Subcutaneous adipose tissue (tissue), 4 donors: ENCODE data around the gene ABCB8. TPM values are rescaled to one million over a fixed set of nuclear protein-coding genes. Genes with fewer than 3 reads are reported as not detected.

ENCODE experiments used
- total RNA-seq, 4 donors: library from RNA; depleted of rRNA; stranded (reverse); fragments of >200 nt; gene quantifications; one replicate each; pipeline ENCODE4 v1.1.0, GENCODE V29; 2016
- TF ChIP-seq, protein P1 (sequence below): fragments of 450-650 bp; IDR thresholded peaks from one replicate; pipeline ENCODE4 v1.5.1; 2016; ENCODE audit warnings: low read depth, mild to moderate bottlenecking, control low read depth, antibody characterized with exemption, moderate library complexity

Gene ABCB8
- 10 to 100 TPM; 13.2 to 45.4 (median 14.9) TPM for total RNA-seq

DNA sequence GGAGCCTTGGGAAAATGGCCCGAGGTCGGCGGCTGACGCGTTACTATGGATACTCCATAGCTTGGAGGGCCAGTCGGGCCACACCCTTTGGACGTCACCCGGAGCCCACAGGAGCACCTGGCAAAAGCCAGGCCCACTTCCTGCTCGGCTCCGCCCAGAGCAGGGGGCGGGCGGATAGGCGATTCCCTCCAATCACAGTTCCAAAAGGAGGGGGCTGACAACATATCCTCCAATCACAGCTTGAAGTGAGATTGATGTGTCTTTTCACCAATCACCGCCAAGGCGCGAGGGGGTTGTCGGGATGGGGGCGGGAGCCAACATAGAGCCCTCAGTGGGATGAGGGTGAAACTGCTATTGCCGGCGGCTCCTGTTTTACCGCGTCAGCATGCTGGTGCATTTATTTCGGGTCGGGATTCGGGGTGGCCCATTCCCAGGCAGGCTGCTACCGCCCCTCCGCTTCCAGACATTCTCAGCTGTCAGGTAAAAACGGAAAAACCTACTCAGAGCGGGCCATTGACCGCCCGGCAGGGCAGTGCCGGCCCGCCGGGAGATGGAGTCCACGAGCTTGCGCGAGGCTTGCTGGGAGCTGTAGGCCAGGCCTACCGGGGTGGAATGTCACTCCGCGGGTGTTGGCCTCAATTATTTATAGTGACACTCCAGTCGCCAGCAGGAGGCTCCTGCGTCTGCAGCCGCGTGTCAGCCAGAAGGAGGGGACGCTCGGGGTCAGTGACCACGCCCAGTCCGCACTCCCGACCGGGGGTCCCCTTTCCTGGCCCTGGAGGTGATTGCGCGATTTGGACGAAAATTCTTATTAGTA, at the start of gene ABCB8:
ABCB8 (plus strand) TSS at position 320 of the 817 bp plus-strand sequence; CDS start at position 386, 66 bp downstream.
- TF ChIP-seq, protein P1, sequence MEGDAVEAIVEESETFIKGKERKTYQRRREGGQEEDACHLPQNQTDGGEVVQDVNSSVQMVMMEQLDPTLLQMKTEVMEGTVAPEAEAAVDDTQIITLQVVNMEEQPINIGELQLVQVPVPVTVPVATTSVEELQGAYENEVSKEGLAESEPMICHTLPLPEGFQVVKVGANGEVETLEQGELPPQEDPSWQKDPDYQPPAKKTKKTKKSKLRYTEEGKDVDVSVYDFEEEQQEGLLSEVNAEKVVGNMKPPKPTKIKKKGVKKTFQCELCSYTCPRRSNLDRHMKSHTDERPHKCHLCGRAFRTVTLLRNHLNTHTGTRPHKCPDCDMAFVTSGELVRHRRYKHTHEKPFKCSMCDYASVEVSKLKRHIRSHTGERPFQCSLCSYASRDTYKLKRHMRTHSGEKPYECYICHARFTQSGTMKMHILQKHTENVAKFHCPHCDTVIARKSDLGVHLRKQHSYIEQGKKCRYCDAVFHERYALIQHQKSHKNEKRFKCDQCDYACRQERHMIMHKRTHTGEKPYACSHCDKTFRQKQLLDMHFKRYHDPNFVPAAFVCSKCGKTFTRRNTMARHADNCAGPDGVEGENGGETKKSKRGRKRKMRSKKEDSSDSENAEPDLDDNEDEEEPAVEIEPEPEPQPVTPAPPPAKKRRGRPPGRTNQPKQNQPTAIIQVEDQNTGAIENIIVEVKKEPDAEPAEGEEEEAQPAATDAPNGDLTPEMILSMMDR, result no peak

DNA sequence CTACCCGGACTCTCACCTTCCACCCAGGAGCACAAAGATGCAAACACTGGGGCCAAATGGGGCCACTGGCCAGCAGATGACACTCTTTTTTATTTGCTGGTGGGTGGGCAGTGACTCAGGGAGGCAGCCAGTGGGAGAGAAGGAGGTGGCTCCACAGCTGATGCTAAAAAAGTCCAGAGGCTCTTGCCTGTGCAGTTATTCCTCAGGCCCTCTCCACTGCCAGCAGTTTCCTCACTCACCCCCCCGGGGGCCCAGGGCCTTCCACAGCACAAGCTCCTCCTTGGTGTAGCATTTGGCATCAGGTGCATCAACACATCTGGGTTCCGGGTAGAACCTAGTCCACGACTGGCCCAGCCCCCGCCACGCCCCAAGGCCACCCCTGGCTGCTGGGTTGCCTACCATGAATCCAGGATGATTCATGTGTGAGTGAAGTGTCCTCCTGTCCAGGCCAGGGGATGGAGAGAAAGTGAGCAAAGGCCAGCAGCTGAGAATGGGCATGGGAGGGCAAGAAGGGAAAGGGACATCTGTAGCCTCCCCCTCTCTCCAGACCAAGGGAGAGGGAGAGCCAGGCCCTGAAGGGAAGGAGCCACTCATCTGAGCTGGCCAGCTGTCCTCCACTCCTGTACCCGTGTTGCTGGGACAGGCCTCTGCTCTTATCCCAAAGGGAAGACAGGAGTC, 48.4 kb upstream of the ABCB8 start:
- TF ChIP-seq, protein P1, result no peak

DNA sequence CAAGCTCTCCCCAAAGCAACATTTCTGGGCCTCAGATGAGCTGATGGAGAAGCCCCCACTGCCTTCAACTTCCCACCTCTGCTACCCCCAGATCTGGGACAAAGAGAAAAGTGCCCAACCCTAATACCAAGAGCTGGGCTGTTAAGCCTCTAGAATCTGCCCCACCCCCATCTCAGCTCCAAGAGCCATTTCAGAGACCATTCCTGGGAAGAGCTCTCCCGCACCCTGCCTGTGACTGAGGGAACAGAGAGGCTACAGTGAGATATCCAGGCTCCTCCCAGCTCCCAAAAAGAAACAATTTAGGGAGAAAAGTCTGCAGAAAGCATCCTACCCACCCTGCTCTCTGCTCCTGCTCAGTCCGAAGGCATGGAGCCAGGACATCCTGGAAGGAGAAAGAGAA, 47.6 kb upstream of the ABCB8 start:
- TF ChIP-seq, protein P1, result no peak

DNA sequence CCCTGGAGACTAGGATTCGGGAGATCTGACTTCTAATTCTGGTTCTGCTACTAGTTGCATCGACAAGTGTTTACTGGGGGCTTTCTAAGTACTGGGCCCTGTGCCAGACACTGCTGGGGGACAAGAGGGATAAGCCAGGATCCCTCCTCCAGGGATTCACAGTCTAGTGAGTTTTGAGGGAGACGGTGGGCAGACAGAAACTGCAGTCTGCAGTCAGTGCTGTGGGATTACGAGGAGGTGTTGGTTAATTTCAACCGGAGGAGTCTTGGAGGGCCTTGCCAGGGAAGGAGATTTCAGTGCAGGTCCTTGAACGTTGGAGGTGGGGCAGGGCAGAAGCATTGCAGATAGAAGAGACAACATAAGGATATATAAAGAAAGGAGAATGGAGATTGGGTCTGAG, 46.6 kb upstream of the ABCB8 start:
- TF ChIP-seq, protein P1, result no peak

DNA sequence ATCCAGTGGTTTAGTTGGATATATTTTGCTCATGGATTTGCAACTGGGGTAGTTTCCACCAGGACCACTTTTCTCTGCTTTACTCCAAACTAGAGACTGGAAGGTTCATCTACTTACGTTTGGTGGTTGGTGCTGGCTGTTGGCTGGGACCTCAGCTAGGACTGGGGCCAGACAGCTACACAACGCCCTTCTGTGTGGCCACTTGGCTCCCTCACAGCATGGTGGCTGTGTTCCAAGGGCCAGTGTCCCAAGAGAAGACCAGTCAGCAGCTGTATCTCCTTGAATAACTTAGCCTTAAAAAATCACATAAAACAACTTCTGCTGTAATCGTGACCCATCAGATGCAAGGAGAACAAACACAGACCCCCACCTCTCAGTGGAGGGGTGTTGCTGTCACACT, 45.9 kb upstream of the ABCB8 start:
- TF ChIP-seq, protein P1, result no peak

DNA sequence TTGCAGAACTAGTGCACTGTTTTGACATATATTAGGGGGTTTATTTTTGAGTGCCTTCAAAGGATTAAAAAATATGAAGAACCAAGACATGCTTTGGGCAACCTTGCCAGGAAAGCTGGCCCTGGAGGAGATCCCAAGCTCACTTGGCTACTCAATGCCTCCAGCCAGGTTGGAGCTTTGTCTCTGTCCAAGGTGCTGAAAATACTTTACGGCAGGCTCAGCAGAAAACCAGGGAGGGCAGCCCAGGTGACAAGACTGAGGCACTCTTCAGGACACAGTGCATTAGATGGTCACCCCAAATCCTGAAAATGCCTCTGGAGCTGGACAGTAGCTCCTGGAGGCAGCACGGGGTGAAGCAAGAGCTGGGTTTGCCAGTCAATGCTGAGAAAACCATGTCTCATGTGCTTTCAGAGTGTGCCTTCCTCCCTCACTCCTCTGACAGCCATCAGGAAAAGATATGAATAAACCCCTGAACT, 44.3 kb upstream of the ABCB8 start:
- TF ChIP-seq, protein P1, result no peak

DNA sequence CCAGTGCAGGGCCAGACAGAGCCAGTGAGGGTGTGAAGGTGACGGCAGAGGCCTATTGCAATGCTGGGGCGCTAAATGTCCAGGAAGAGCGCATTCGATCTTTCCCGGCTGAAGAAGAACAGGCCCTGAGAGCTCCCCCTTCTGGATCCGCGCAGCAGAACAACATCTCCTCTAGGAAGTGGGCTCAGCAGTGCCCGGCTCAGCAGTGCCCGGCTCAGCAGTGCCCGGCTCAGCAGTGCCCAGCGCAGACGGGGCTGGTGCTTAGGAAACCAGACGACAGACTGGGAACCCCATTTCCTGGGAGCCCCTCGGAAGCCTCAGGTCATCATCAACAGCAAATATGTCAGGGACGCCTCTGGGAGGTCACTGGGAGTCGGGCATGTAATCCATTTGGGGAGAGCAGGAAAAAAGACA, 42.1 kb upstream of the ABCB8 start:
- TF ChIP-seq, protein P1, result no peak
